Type B pancreatic cell (in vitro differentiated cells): ENCODE measurements around the gene MBOAT7. TPM values are rescaled to one million over a fixed set of nuclear protein-coding genes. Genes with fewer than 3 reads are reported as not detected.
"Not testable (repeated sequence)": the region's sequence is repeated elsewhere in the genome, so short reads cannot be mapped to it uniquely, and the experiment has no call there.

Experiments
- DNase-seq: peaks from one replicate; pipeline ENCODE4 v3.0.0; 2021; ENCODE audit warnings: mixed read lengths; ENCODE audit not compliant: unreplicated experiment; ENCODE audit errors: extremely low spot score
- H3K27ac Mint-ChIP-seq: 2 replicates; pipeline ENCODE4 v1.8.0; 2021; ENCODE audit warnings: mild to moderate bottlenecking, mixed read lengths
- H3K27me3 Mint-ChIP-seq: 2 replicates; pipeline ENCODE4 v1.8.0; 2021; ENCODE audit warnings: mixed read lengths
- H3K36me3 Mint-ChIP-seq: 2 replicates; pipeline ENCODE4 v1.8.0; 2021; ENCODE audit warnings: mixed read lengths
- H3K4me1 Mint-ChIP-seq: one replicate; pipeline ENCODE4 v1.8.0; 2021; ENCODE audit warnings: mixed read lengths; ENCODE audit not compliant: unreplicated experiment
- H3K4me3 Mint-ChIP-seq: 2 replicates; pipeline ENCODE4 v1.8.0; 2021; ENCODE audit warnings: mild to moderate bottlenecking, mixed read lengths
- H3K9me3 Mint-ChIP-seq: 2 replicates; pipeline ENCODE4 v1.8.0; 2021; ENCODE audit warnings: mixed read lengths
- CTCF ChIP-seq: fragments of 200-600 bp; sonication (generic); conservative IDR thresholded peaks from 2 replicates; pipeline ENCODE4 v1.5.0; 2021; ENCODE audit warnings: antibody characterized with exemption, mild to moderate bottlenecking
- long read RNA-seq: library from polyadenylated mRNA; unstranded; transcript quantifications from one replicate; pipeline ENCODE4 v2.0.0, GENCODE V29; 2020
- total RNA-seq: library from RNA; stranded (reverse); gene quantifications from 2 replicates; pipeline ENCODE4 v1.2.1, GENCODE V29; 2021; ENCODE audit warnings: low replicate concordance

MBOAT7 gene
- total RNA-seq, result 73.3 and 86.7 TPM in 2 replicates
- long read RNA-seq, transcript MBOAT7-212 (2 exons, 3,039 nt), result major isoform, 5 of 19 reads
- long read RNA-seq, partial matches to known transcripts, result 5 of 19 reads
- long read RNA-seq, other reads (novel, unspliced or antisense), result 4 of 19 reads

- Mint-ChIP-seq H3K4me3 (peak within 1 kb of the TSS; percentile 97), H3K36me3 (peaks cover 8% of the 10 kb centered on the region), H3K27ac (peak within 1 kb of the TSS; percentile 100), H3K9me3 (no peaks in the 10 kb centered on the region), H3K27me3 (no peaks in the 10 kb centered on the region), H3K4me1 (peaks cover 7% of the 10 kb centered on the region)
- DNase-seq, result no peak
- TF ChIP-seq CTCF, result peak; percentile 44
Observed at GRCh38 chr19:54189145-54189734, at the start of gene MBOAT7. Gene MBOAT7 (minus strand): TSS chr19:54189580. CDS start chr19:54188508, 1,072 bp downstream.

- TF ChIP-seq CTCF, result no peak
- H3K9me3 Mint-ChIP-seq, result peaks cover 3% of the 10 kb centered on the region
- no peaks in the 10 kb centered on the region for H3K4me1 Mint-ChIP-seq
- DNase-seq, result no peak
- H3K36me3 Mint-ChIP-seq, result no peaks in the 10 kb centered on the region
- H3K27me3 Mint-ChIP-seq, result peaks cover 44% of the 10 kb centered on the region
- H3K27ac Mint-ChIP-seq, result no peak overlapping the region
- H3K4me3 Mint-ChIP-seq, result no peak overlapping the region
Observed at GRCh38 chr19:54233941-54234340, 44.6 kb upstream of the MBOAT7 start.

- Mint-ChIP-seq H3K27me3 (peaks cover 34% of the 10 kb centered on the region), H3K9me3 (peaks cover 5% of the 10 kb centered on the region), H3K27ac (no peak overlapping the region), H3K4me1 (no peaks in the 10 kb centered on the region), H3K4me3 (no peak overlapping the region), H3K36me3 (no peaks in the 10 kb centered on the region)
- peak; percentile 92 for DNase-seq
- peak; percentile 99 for TF ChIP-seq CTCF
Observed at GRCh38 chr19:54231077-54231931, 41.9 kb upstream of the MBOAT7 start.

- DNase-seq, result no peak
- Mint-ChIP-seq H3K27me3 (peaks cover 34% of the 10 kb centered on the region), H3K36me3 (no peaks in the 10 kb centered on the region), H3K9me3 (peaks cover 5% of the 10 kb centered on the region), H3K4me1 (no peaks in the 10 kb centered on the region), H3K27ac (no peak overlapping the region), H3K4me3 (no peak overlapping the region)
- TF ChIP-seq CTCF, result no peak
Observed at GRCh38 chr19:54230031-54230430, 40.7 kb upstream of the MBOAT7 start.

GRCh38 chr19:54229146-54229545, 39.8 kb upstream of the MBOAT7 start:
- Mint-ChIP-seq H3K4me3 (no peak overlapping the region), H3K27me3 (peaks cover 28% of the 10 kb centered on the region), H3K9me3 (peaks cover 5% of the 10 kb centered on the region), H3K27ac (no peak overlapping the region), H3K36me3 (no peaks in the 10 kb centered on the region), H3K4me1 (no peaks in the 10 kb centered on the region)
- DNase-seq, result no peak
- no peak for TF ChIP-seq CTCF

- H3K27ac Mint-ChIP-seq, H3K4me1 Mint-ChIP-seq, H3K36me3 Mint-ChIP-seq, H3K9me3 Mint-ChIP-seq, DNase-seq, H3K4me3 Mint-ChIP-seq: not testable (repeated sequence)
- H3K27me3 Mint-ChIP-seq, result peaks cover 18% of the 10 kb centered on the region
Observed at GRCh38 chr19:54224619-54225018, 35.2 kb upstream of the MBOAT7 start.

- H3K27ac Mint-ChIP-seq, H3K36me3 Mint-ChIP-seq, DNase-seq, H3K9me3 Mint-ChIP-seq, H3K4me3 Mint-ChIP-seq, H3K4me1 Mint-ChIP-seq: not testable (repeated sequence)
- peaks cover 13% of the 10 kb centered on the region for H3K27me3 Mint-ChIP-seq
Observed at GRCh38 chr19:54223937-54224281, 34.5 kb upstream of the MBOAT7 start.

GRCh38 chr19:54223277-54223936, 34.0 kb upstream of the MBOAT7 start:
- not testable (repeated sequence) for H3K27ac Mint-ChIP-seq, H3K4me3 Mint-ChIP-seq, DNase-seq, H3K36me3 Mint-ChIP-seq, H3K4me1 Mint-ChIP-seq, H3K9me3 Mint-ChIP-seq
- peaks cover 13% of the 10 kb centered on the region for H3K27me3 Mint-ChIP-seq
